ENCODE results near the gene SLC15A3. TPM values are rescaled to one million over a fixed set of nuclear protein-coding genes. Genes with fewer than 3 reads are reported as not detected.

The SLC15A3 gene
- polyA plus RNA-seq, 2 donors = 6.5 to 9.7 TPM

DNA sequence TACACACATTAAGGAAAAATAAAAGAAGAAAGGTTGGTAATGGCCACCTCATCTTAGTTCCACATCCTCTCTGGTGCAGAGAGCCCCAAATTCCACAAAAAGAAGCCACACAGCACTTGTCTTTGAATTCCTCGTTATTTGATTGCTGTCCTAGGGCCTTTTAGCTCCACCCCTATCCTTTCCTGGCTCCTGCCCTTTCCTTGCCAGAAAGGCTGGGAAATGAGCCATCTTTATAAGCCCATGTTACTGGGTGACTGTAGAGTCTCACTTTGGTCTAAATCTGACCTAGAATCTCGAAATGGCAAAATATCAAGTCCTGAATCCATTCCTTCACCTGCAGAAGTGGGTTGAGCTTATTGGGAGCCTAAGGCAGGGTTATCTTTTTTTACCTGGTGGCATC is 32.0 kb downstream of the SLC15A3 start:
- no peak overlapping the region for H3K4me3 ChIP-seq (ENCODE audit: low read depth in 1 of 2, low read length in 2 of 2)
- no peaks in the 10 kb centered on the region for H3K9me3 ChIP-seq (ENCODE audit: control insufficient read depth in 2 of 2, insufficient read depth in 1 of 2, low read depth in 1 of 2, low read length in 1 of 2)
- H3K4me1 ChIP-seq (ENCODE audit: control insufficient read depth in 2 of 2, insufficient read depth in 2 of 2, low read length in 1 of 2) = peaks cover 14 to 37% of the 10 kb centered on the region in 2 donors
- 31 to 55% methylated on average over 2 of the region's 2 CpGs for WGBS, 2 donors
- H3K27me3 ChIP-seq (ENCODE audit: control insufficient read depth in 1 of 2, insufficient read depth in 2 of 2, low read length in 2 of 2) = no peaks in the 10 kb centered on the region
- peaks cover 11 to 35% of the 10 kb centered on the region in 2 donors for H3K36me3 ChIP-seq (ENCODE audit: control insufficient read depth in 2 of 2, insufficient read depth in 2 of 2, low read length in 1 of 2)
- H3K27ac ChIP-seq (ENCODE audit: low read depth in 2 of 2, low read length in 1 of 2) = peak overlapping the region; percentile 77 to 85

- peaks cover 11 to 35% of the 10 kb centered on the region in 2 donors for H3K36me3 ChIP-seq (ENCODE audit: control insufficient read depth in 2 of 2, insufficient read depth in 2 of 2, low read length in 1 of 2)
- H3K4me1 ChIP-seq (ENCODE audit: control insufficient read depth in 2 of 2, insufficient read depth in 2 of 2, low read length in 1 of 2) = peaks cover 12 to 34% of the 10 kb centered on the region in 2 donors
- 43 to 68% methylated on average over 1 of the region's 1 CpG for WGBS, 2 donors
- H3K9me3 ChIP-seq (ENCODE audit: control insufficient read depth in 2 of 2, insufficient read depth in 1 of 2, low read depth in 1 of 2, low read length in 1 of 2) = no peaks in the 10 kb centered on the region
- no peak overlapping the region for H3K4me3 ChIP-seq (ENCODE audit: low read depth in 1 of 2, low read length in 2 of 2)
- H3K27ac ChIP-seq (ENCODE audit: low read depth in 2 of 2, low read length in 1 of 2) = peak overlapping the region; percentile 77 to 85
- H3K27me3 ChIP-seq (ENCODE audit: control insufficient read depth in 1 of 2, insufficient read depth in 2 of 2, low read length in 2 of 2) = no peaks in the 10 kb centered on the region
These were observed 32.7 kb downstream of the SLC15A3 start for GRCh38 chr11:60919320-60919719.

DNA sequence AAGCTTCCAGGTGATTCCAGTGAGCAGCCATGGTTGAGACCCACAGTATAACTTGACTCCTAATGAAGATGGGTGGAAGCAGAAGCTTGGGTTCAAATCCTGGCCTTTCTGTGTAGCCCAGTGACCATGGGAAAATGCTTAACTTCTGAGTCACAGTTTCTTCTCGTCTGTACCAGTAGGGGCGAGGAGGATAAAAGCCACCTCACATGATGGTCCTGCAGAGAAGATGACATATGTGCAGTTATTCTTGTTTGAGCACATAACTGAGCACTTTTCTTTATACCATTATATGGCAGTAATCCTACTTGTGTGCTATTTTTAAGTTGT is 33.1 kb downstream of the SLC15A3 start:
- WGBS, 2 donors = 36 to 53% methylated on average over 2 of the region's 2 CpGs
- no peaks in the 10 kb centered on the region for H3K9me3 ChIP-seq (ENCODE audit: control insufficient read depth in 2 of 2, insufficient read depth in 1 of 2, low read depth in 1 of 2, low read length in 1 of 2)

DNA sequence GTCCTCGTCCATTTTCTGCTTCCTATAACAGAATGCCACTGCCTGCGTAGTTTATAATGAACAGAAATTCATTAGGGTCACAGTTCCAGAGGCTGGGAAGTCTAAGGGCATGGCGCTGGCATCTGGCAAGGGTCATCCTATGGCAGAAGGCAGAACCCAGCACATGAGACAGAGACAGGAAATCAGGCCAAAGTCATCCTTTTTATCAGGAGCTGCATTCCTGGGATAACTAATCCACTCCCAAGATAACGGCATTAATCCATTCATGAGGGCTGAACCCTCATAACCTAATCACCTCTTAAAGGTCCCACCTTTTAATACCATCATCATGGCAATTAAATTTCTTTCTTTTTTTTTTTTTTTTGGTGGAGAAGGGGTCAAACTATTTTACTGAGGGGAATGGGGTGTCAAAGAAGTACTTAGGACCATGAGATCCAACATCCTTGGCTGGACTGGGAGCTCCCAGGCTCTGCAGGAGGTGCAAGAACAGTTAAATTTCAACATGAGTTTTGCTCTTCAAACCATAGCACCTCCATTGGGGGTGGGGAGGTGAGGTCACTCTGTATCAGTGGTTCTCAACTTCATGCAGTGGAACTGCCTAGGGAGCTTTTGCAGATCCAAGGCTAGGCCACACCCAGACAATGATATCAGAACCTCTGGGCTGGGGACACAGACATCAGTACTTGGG is 33.6 kb downstream of the SLC15A3 start:
- H3K4me3 ChIP-seq (ENCODE audit: low read depth in 1 of 2, low read length in 2 of 2) = no peak overlapping the region
- H3K27ac ChIP-seq (ENCODE audit: low read depth in 2 of 2, low read length in 1 of 2) = peak overlapping the region; percentile 68 to 84
- H3K9me3 ChIP-seq (ENCODE audit: control insufficient read depth in 2 of 2, insufficient read depth in 1 of 2, low read depth in 1 of 2, low read length in 1 of 2) = no peaks in the 10 kb centered on the region
- H3K27me3 ChIP-seq (ENCODE audit: control insufficient read depth in 1 of 2, insufficient read depth in 2 of 2, low read length in 2 of 2) = no peaks in the 10 kb centered on the region
- WGBS, 2 donors = 84 to 85% methylated on average over 4 of the region's 4 CpGs
- H3K36me3 ChIP-seq (ENCODE audit: control insufficient read depth in 2 of 2, insufficient read depth in 2 of 2, low read length in 1 of 2) = peaks cover 11 to 35% of the 10 kb centered on the region in 2 donors
- peaks cover 9 to 27% of the 10 kb centered on the region in 2 donors for H3K4me1 ChIP-seq (ENCODE audit: control insufficient read depth in 2 of 2, insufficient read depth in 2 of 2, low read length in 1 of 2)

More for the DNA sequence above, 33.1 kb downstream of the SLC15A3 start:
- Histone ChIP-seq H3K27ac (ENCODE audit: low read depth in 2 of 2, low read length in 1 of 2) (peak overlapping the region; percentile 68 to 84), H3K27me3 (ENCODE audit: control insufficient read depth in 1 of 2, insufficient read depth in 2 of 2, low read length in 2 of 2) (no peaks in the 10 kb centered on the region), H3K4me3 (ENCODE audit: low read depth in 1 of 2, low read length in 2 of 2) (no peak overlapping the region), H3K36me3 (ENCODE audit: control insufficient read depth in 2 of 2, insufficient read depth in 2 of 2, low read length in 1 of 2) (peaks cover 11 to 35% of the 10 kb centered on the region in 2 donors), H3K4me1 (ENCODE audit: control insufficient read depth in 2 of 2, insufficient read depth in 2 of 2, low read length in 1 of 2) (peaks cover 11 to 31% of the 10 kb centered on the region in 2 donors)

DNA sequence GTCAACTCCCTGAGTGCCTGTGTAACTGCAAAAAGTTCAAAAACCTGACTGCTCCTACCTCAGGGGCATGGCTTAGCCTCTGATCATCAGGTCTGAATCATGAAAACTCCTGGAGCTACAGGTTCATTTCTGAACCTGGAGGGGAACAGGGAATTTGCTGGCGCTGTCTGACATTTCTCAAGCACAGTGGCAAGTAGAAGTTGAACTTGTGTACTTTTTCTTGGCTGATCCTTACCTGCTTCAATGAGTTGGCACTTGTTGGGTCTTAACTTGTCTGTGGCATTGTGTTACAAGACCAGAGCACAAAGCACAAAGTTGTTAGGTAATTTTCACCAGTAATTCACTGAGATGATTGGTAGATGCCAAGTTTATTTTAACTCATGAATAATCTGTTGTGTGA is 34.7 kb downstream of the SLC15A3 start:
- H3K27ac ChIP-seq (ENCODE audit: low read depth in 2 of 2, low read length in 1 of 2) = peak overlapping the region; percentile 65 to 86
- 59 to 74% methylated on average over 1 of the region's 1 CpG for WGBS, 2 donors
- H3K9me3 ChIP-seq (ENCODE audit: control insufficient read depth in 2 of 2, insufficient read depth in 1 of 2, low read depth in 1 of 2, low read length in 1 of 2) = no peaks in the 10 kb centered on the region
- H3K27me3 ChIP-seq (ENCODE audit: control insufficient read depth in 1 of 2, insufficient read depth in 2 of 2, low read length in 2 of 2) = no peaks in the 10 kb centered on the region
- H3K36me3 ChIP-seq (ENCODE audit: control insufficient read depth in 2 of 2, insufficient read depth in 2 of 2, low read length in 1 of 2) = peaks cover 8 to 26% of the 10 kb centered on the region in 2 donors
- no peak overlapping the region for H3K4me3 ChIP-seq (ENCODE audit: low read depth in 1 of 2, low read length in 2 of 2)
- H3K4me1 ChIP-seq (ENCODE audit: control insufficient read depth in 2 of 2, insufficient read depth in 2 of 2, low read length in 1 of 2) = peaks cover 9 to 33% of the 10 kb centered on the region in 2 donors

GRCh38 chr11:60916669-60917206 is 35.2 kb downstream of the SLC15A3 start:
- Histone ChIP-seq H3K27me3 (ENCODE audit: control insufficient read depth in 1 of 2, insufficient read depth in 2 of 2, low read length in 2 of 2) (no peaks in the 10 kb centered on the region), H3K4me1 (ENCODE audit: control insufficient read depth in 2 of 2, insufficient read depth in 2 of 2, low read length in 1 of 2) (peaks cover 9 to 31% of the 10 kb centered on the region in 2 donors), H3K9me3 (ENCODE audit: control insufficient read depth in 2 of 2, insufficient read depth in 1 of 2, low read depth in 1 of 2, low read length in 1 of 2) (no peaks in the 10 kb centered on the region), H3K4me3 (ENCODE audit: low read depth in 1 of 2, low read length in 2 of 2) (no peak overlapping the region), H3K27ac (ENCODE audit: low read depth in 2 of 2, low read length in 1 of 2) (peak overlapping the region; percentile 65 to 86), H3K36me3 (ENCODE audit: control insufficient read depth in 2 of 2, insufficient read depth in 2 of 2, low read length in 1 of 2) (peaks cover 5 to 21% of the 10 kb centered on the region in 2 donors)
- WGBS, 2 donors = 48 to 55% methylated on average over 3 of the region's 3 CpGs

DNA sequence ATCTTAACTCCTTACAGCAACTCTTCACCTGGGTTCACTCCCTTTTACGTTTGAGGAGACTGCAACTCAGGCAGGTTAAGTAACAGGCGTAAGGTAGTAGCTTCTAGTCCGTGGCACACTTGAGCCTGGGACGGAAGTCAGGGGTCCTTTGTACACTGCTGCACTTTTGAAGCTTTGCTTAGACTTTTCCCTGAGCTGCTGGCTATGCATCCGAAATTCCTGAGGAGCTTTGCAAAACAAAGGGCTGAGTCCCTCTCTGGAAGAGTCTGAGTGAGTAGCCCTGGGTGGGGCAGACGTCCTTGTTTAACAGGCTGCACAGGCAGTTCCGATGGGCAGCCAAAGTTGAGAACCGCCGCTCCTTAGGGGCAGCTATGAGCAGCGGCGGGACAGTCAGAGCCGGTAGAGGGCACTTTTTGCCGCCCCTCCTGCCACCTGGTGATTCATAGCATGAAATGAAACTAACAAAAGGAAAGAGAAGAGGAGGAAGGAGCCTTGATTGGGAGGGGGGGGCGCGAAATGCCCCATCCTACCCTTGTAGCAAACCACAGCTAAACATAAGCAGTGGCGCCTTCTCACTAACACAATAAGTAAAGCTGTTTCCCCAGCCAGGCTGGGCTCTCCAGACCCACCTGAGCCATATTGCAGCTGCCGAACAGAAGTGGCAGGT is 36.6 kb downstream of the SLC15A3 start:
- Histone ChIP-seq H3K27me3 (ENCODE audit: control insufficient read depth in 1 of 2, insufficient read depth in 2 of 2, low read length in 2 of 2) (no peaks in the 10 kb centered on the region), H3K4me1 (ENCODE audit: control insufficient read depth in 2 of 2, insufficient read depth in 2 of 2, low read length in 1 of 2) (peaks cover 9 to 28% of the 10 kb centered on the region in 2 donors), H3K9me3 (ENCODE audit: control insufficient read depth in 2 of 2, insufficient read depth in 1 of 2, low read depth in 1 of 2, low read length in 1 of 2) (no peaks in the 10 kb centered on the region), H3K36me3 (ENCODE audit: control insufficient read depth in 2 of 2, insufficient read depth in 2 of 2, low read length in 1 of 2) (peaks cover 0 to 8% of the 10 kb centered on the region in 2 donors), H3K4me3 (ENCODE audit: low read depth in 1 of 2, low read length in 2 of 2) (peak overlapping the region; percentile 72 to 91), H3K27ac (ENCODE audit: low read depth in 2 of 2, low read length in 1 of 2) (peak overlapping the region; percentile 93 to 95)
- 4% methylated on average over 17 of the region's 17 CpGs for WGBS, 2 donors

GRCh38 chr11:60914633-60915247 is 37.2 kb downstream of the SLC15A3 start:
- WGBS, 2 donors = 0% methylated on average over 29 to 31 of the region's 31 CpGs
- Histone ChIP-seq H3K27me3 (ENCODE audit: control insufficient read depth in 1 of 2, insufficient read depth in 2 of 2, low read length in 2 of 2) (no peaks in the 10 kb centered on the region), H3K36me3 (ENCODE audit: control insufficient read depth in 2 of 2, insufficient read depth in 2 of 2, low read length in 1 of 2) (peaks cover 0 to 3% of the 10 kb centered on the region in 2 donors), H3K27ac (ENCODE audit: low read depth in 2 of 2, low read length in 1 of 2) (peak overlapping the region; percentile 93 to 95), H3K4me3 (ENCODE audit: low read depth in 1 of 2, low read length in 2 of 2) (peak overlapping the region; percentile 72 to 91), H3K9me3 (ENCODE audit: control insufficient read depth in 2 of 2, insufficient read depth in 1 of 2, low read depth in 1 of 2, low read length in 1 of 2) (no peaks in the 10 kb centered on the region), H3K4me1 (ENCODE audit: control insufficient read depth in 2 of 2, insufficient read depth in 2 of 2, low read length in 1 of 2) (peaks cover 7 to 25% of the 10 kb centered on the region in 2 donors)

- H3K4me3 ChIP-seq (ENCODE audit: low read depth in 1 of 2, low read length in 2 of 2) = peak within 1 kb of the TSS; percentile 72 to 91
- WGBS, 2 donors = 0% methylated on average over 64 to 70 of the region's 70 CpGs
- H3K36me3 ChIP-seq (ENCODE audit: control insufficient read depth in 2 of 2, insufficient read depth in 2 of 2, low read length in 1 of 2) = no peaks in the 10 kb centered on the region
- H3K9me3 ChIP-seq (ENCODE audit: control insufficient read depth in 2 of 2, insufficient read depth in 1 of 2, low read depth in 1 of 2, low read length in 1 of 2) = no peaks in the 10 kb centered on the region
- H3K4me1 ChIP-seq (ENCODE audit: control insufficient read depth in 2 of 2, insufficient read depth in 2 of 2, low read length in 1 of 2) = peaks cover 3 to 21% of the 10 kb centered on the region in 2 donors
- peak within 1 kb of the TSS; percentile 93 to 95 for H3K27ac ChIP-seq (ENCODE audit: low read depth in 2 of 2, low read length in 1 of 2)
- no peaks in the 10 kb centered on the region for H3K27me3 ChIP-seq (ENCODE audit: control insufficient read depth in 1 of 2, insufficient read depth in 2 of 2, low read length in 2 of 2)
These were observed 38.0 kb downstream of the SLC15A3 start, which contains the start of gene TMEM109 for GRCh38 chr11:60913793-60914632. TMEM109 (plus strand) TSS chr11:60914158; CDS start chr11:60919694, 5,536 bp downstream.
